Stimulated activated CD8-positive, alpha-beta memory T cell treated with anti-CD3 and anti-CD28 coated beads, Interleukin-12 subunit alpha, Interleukin-12 subunit beta, amount 100 ng/mL, for 4 hours (primary cell): ENCODE measurements around the gene MKKS.

ENCODE experiments used
- DNase-seq: peaks from one replicate; pipeline ENCODE4 v3.0.0-alpha.2; 2020; ENCODE audit warnings: low read depth

MKKS gene

GRCh38 chr20:10433623-10434466 lies at the start of gene MKKS:
MKKS (minus strand) TSS chr20:10434222; CDS start chr20:10413514, 20,708 bp downstream.
- DNase-seq, result peak; percentile 74

- DNase-seq, result no peak
Measured at GRCh38 chr20:10483691-10484090, 49.7 kb upstream of the MKKS start.

- DNase-seq, result no peak
Measured at GRCh38 chr20:10481676-10482075, 47.7 kb upstream of the MKKS start.

- DNase-seq, result no peak
Measured at GRCh38 chr20:10478930-10479329, 44.9 kb upstream of the MKKS start.

- DNase-seq, result no peak
Measured at GRCh38 chr20:10478205-10478604, 44.2 kb upstream of the MKKS start.

GRCh38 chr20:10476319-10476724 lies 42.3 kb upstream of the MKKS start:
- no peak for DNase-seq

- no peak for DNase-seq
Measured at GRCh38 chr20:10475225-10475624, 41.2 kb upstream of the MKKS start.

GRCh38 chr20:10474606-10475184 lies 40.7 kb upstream of the MKKS start:
- DNase-seq, result no peak

GRCh38 chr20:10472871-10473270 lies 38.8 kb upstream of the MKKS start:
- DNase-seq, result no peak

GRCh38 chr20:10470276-10470675 lies 36.3 kb upstream of the MKKS start:
- no peak for DNase-seq

GRCh38 chr20:10469599-10469998 lies 35.6 kb upstream of the MKKS start:
- DNase-seq, result no peak

- DNase-seq, result no peak
Measured at GRCh38 chr20:10469056-10469455, 35.0 kb upstream of the MKKS start.

- no peak for DNase-seq
Measured at GRCh38 chr20:10468340-10468845, 34.4 kb upstream of the MKKS start.

GRCh38 chr20:10467681-10468339 lies 33.8 kb upstream of the MKKS start:
- DNase-seq, result no peak

GRCh38 chr20:10466855-10467254 lies 32.8 kb upstream of the MKKS start:
- no peak for DNase-seq

GRCh38 chr20:10466325-10466724 lies 32.3 kb upstream of the MKKS start:
- DNase-seq, result no peak

- DNase-seq, result no peak
Measured at GRCh38 chr20:10465135-10465534, 31.1 kb upstream of the MKKS start.

GRCh38 chr20:10463622-10464021 lies 29.6 kb upstream of the MKKS start:
- DNase-seq, result no peak

GRCh38 chr20:10462516-10462915 lies 28.5 kb upstream of the MKKS start:
- DNase-seq, result no peak

- no peak for DNase-seq
Measured at GRCh38 chr20:10461495-10461894, 27.5 kb upstream of the MKKS start.

- DNase-seq, result no peak
Measured at GRCh38 chr20:10454151-10454750, 20.2 kb upstream of the MKKS start.

GRCh38 chr20:10453241-10453640 lies 19.2 kb upstream of the MKKS start:
- no peak for DNase-seq

GRCh38 chr20:10449270-10449669 lies 15.2 kb upstream of the MKKS start:
- DNase-seq, result no peak
